ENCODE results near the gene FAM131A. TPM values are rescaled to one million over a fixed set of nuclear protein-coding genes. Genes with fewer than 3 reads are reported as not detected.

Gene FAM131A
- total and polyA plus RNA-seq, 2 donors (not counting 3 experiments of a cell fraction or from before 2014, with no cell fraction given): 19.9 to 29.9 TPM

GRCh38 chr3:184362668-184363546 is 25.5 kb downstream of the FAM131A start:
- H3K9me3 ChIP-seq (replicated peaks; ENCODE audit: control insufficient read depth, insufficient read depth, low read length): no peaks in the 10 kb centered on the region
- H3K4me1 ChIP-seq (ENCODE audit: control insufficient read depth, extremely low read depth, insufficient read depth, low read length): peaks cover 17% of the 10 kb centered on the region
- H3K27me3 ChIP-seq (ENCODE audit: control insufficient read depth in 2 of 2, insufficient read depth in 2 of 2, low read length in 2 of 2): no peaks in the 10 kb centered on the region
- dilution Hi-C loops (cut with MboI; ENCODE audit: extremely low pct_ligation_motif_present, low sequenced_read_pairs): no loop called here
- BruUV-seq (replicated peaks): TSS peak; percentile 84
- H3K9me1 ChIP-seq (replicated peaks; ENCODE audit: control insufficient read depth, extremely low read depth, insufficient read depth, low read length): no peaks in the 10 kb centered on the region
- ChIA-PET CTCF (interaction anchor here (0.7 to 2.9 kb wide), 8 partner anchors 9 to 166 kb away, joined by 3 to 17 read pairs (median 5); no protein-coding TSS in a partner anchor), POLR2A (interaction anchor here (0.6 to 0.7 kb wide), 2 partner anchors 26 to 44 kb away, joined by 3 to 7 read pairs; partner anchors contain the start of gene FAM131A)
- peak overlapping the region; percentile 24 for H2AFZ ChIP-seq (ENCODE audit: low read depth, low read length)
- peak overlapping the region; percentile 40 for H3K4me2 ChIP-seq (ENCODE audit: insufficient read depth, low read length)
- DNase-seq (ENCODE audit: low read depth, low spot score) (peak; percentile 96), FAIRE-seq (peak; percentile 99)
- no peak for TF ChIP-seq EZH2 (IDR thresholded peaks at IDR 0.05; ENCODE audit: borderline replicate concordance, low read depth, low read length, severe bottlenecking)
- no peak for TF ChIP-seq MAX (IDR thresholded peaks at IDR 0.05; ENCODE audit: insufficient read depth, insufficient read length)
- peak; percentile 87 for TF ChIP-seq POLR2A (IDR thresholded peaks at IDR 0.05; ENCODE audit: low read depth, low read length)
- peak; percentile 86 for TF ChIP-seq POLR2AphosphoS5 (IDR thresholded peaks at IDR 0.05; ENCODE audit: insufficient read depth, low read depth, low read length)
- peak; percentile 7 for TF ChIP-seq MYC (IDR thresholded peaks at IDR 0.05; ENCODE audit: low read depth, low read length)
- peak; percentile 55 to 71 for TF ChIP-seq CTCF (IDR thresholded peaks at IDR 0.05; ENCODE audit: extremely low read depth in 1 of 2, insufficient read depth in 1 of 2, low read depth in 1 of 2, low read length in 2 of 2)
- H3K4me3 ChIP-seq (replicated peaks in 1 of 3; ENCODE audit: insufficient read depth in 1 of 3, low read depth in 1 of 3, low read length in 3 of 3): peak overlapping the region; percentile 38 to 87 (median 59)
- H3K9ac ChIP-seq (replicated peaks; ENCODE audit: extremely low read depth, insufficient read depth, low read length): peak overlapping the region; percentile 90
- peak overlapping the region; percentile 86 for H3K27ac ChIP-seq (ENCODE audit: insufficient read depth, low read depth, low read length)
- no peaks in the 10 kb centered on the region for H4K20me1 ChIP-seq (replicated peaks; ENCODE audit: control insufficient read depth, extremely low read depth, insufficient read depth, low read length)
- H3K79me2 ChIP-seq (ENCODE audit: control insufficient read depth, insufficient read depth, low read length): peaks cover 21% of the 10 kb centered on the region
- peaks cover 4 to 8% of the 10 kb centered on the region in 2 experiments for H3K36me3 ChIP-seq (ENCODE audit: control insufficient read depth in 2 of 2, extremely low read depth in 1 of 2, insufficient read depth in 2 of 2, low read length in 2 of 2)
- intact Hi-C loops (cut with micrococcal nuclease): loop anchor here (1.0 to 2.0 kb wide), 5 partner anchors 9 to 64 kb away; partner anchors contain the start of gene PSMD2

All from endothelial cell of umbilical vein (primary cell).